LNCaP clone FGC (cell line): Measurements from ENCODE around the gene ARFGAP3.
"Not testable (repeated sequence)": the region's sequence is repeated elsewhere in the genome, so short reads cannot be mapped to it uniquely, and the experiment has no call there.

Experiments
- DNase-seq: peaks from one replicate; pipeline ENCODE4 v3.0.0-alpha.2; 2011; ENCODE audit warnings: low read depth
- H3K4me3 ChIP-seq: 2 replicates; pipeline ENCODE4 v1.5.1; 2011; ENCODE audit warnings: mild to moderate bottlenecking, low read depth, low read length, control low read depth
- CTCF ChIP-seq: IDR thresholded peaks from 2 replicates; pipeline ENCODE4 v1.5.1; 2012; ENCODE audit warnings: mild to moderate bottlenecking; ENCODE audit not compliant: control insufficient read depth, insufficient read depth; ENCODE audit errors: extremely low read depth

Gene ARFGAP3

GRCh38 chr22:42752912-42753311 lies 104.2 kb downstream of the ARFGAP3 start:
- no peak for DNase-seq
- TF ChIP-seq CTCF: no peak
- H3K4me3 ChIP-seq: no peak overlapping the region

DNA sequence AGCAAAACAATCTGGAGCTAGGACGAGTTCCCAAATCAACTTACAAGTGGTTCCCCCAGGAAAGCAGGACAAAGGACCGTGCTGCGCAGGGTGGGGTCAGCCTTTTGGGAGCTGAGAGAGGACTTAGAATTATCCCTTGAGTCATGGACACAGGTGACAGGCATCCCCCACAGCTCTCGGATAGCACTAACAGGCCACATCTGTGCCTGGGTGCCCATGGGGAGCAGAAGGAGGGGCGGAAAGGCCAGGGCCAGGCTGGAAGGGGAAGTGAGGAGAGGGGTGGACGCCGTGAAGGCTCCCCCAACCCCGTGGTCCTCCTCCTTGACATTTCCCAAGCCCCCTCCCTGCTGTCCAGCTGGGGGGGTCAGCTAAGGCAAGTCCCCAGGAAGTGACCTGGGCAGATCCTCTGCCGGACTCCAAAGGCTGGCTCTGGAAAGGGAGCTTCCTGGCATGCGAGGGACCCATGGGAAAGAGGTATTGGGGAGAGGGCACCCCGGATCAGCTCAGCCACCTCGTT lies 104.8 kb downstream of the ARFGAP3 start:
- no peak overlapping the region for H3K4me3 ChIP-seq
- no peak for DNase-seq
- no peak for TF ChIP-seq CTCF

- not testable (repeated sequence) for H3K4me3 ChIP-seq, DNase-seq
Observed at GRCh38 chr22:42750421-42750820, 106.7 kb downstream of the ARFGAP3 start.

GRCh38 chr22:42747701-42748513 lies 109.2 kb downstream of the ARFGAP3 start:
- no peak for TF ChIP-seq CTCF
- H3K4me3 ChIP-seq: no peak overlapping the region
- DNase-seq: no peak
